NT2/D1 (cell line): ENCODE data around the gene RHOF.

ENCODE experiments used
- YY1 ChIP-seq: IDR thresholded peaks from 2 replicates; pipeline ENCODE4 v1.6.1; 2011; ENCODE audit not compliant: insufficient read length, insufficient read depth
- ZNF274 ChIP-seq: IDR thresholded peaks from 2 replicates; pipeline ENCODE4 v1.6.1; 2011; ENCODE audit warnings: mild to moderate bottlenecking, low read depth, low read length

- TF ChIP-seq ZNF274 = no peak
- TF ChIP-seq YY1 = no peak
Measured at GRCh38 chr12:121738340-121738858, 55.1 kb downstream of the RHOF start.
